OCI-M2 (cell line): ENCODE results near the gene WNT4.

ENCODE experiments used
- DNase-seq: peaks from one replicate; lab custom pipeline; 2025; ENCODE audit not compliant: unreplicated experiment; lab: John Stamatoyannopoulos, UW

Gene WNT4

GRCh38 chr1:22143065-22144033 is at the start of gene WNT4:
WNT4 (minus strand) TSS chr1:22143097; CDS start chr1:22142922, 175 bp downstream.
- DNase-seq: no peak

GRCh38 chr1:22190731-22191130 is 47.8 kb upstream of the WNT4 start:
- no peak for DNase-seq

- no peak for DNase-seq
Measured at GRCh38 chr1:22190251-22190650, 47.4 kb upstream of the WNT4 start.

GRCh38 chr1:22189619-22190018 is 46.7 kb upstream of the WNT4 start:
- no peak for DNase-seq

- DNase-seq: no peak
Measured at GRCh38 chr1:22188914-22189313, 46.0 kb upstream of the WNT4 start.

GRCh38 chr1:22188436-22188835 is 45.5 kb upstream of the WNT4 start:
- no peak for DNase-seq

GRCh38 chr1:22186311-22186710 is 43.4 kb upstream of the WNT4 start:
- no peak for DNase-seq

GRCh38 chr1:22184892-22185612 is 42.2 kb upstream of the WNT4 start:
- no peak for DNase-seq

- no peak for DNase-seq
Measured at GRCh38 chr1:22184454-22184853, 41.6 kb upstream of the WNT4 start.

GRCh38 chr1:22182715-22183114 is 39.8 kb upstream of the WNT4 start:
- DNase-seq: no peak

GRCh38 chr1:22179197-22179803 is 36.4 kb upstream of the WNT4 start:
- no peak for DNase-seq

- DNase-seq: no peak
Measured at GRCh38 chr1:22177354-22178003, 34.6 kb upstream of the WNT4 start.

- no peak for DNase-seq
Measured at GRCh38 chr1:22176258-22176657, 33.4 kb upstream of the WNT4 start.

- no peak for DNase-seq
Measured at GRCh38 chr1:22174446-22175220, 31.7 kb upstream of the WNT4 start.

- DNase-seq: no peak
Measured at GRCh38 chr1:22171951-22172715, 29.2 kb upstream of the WNT4 start.

- no peak for DNase-seq
Measured at GRCh38 chr1:22169816-22170215, 26.9 kb upstream of the WNT4 start.

GRCh38 chr1:22168412-22168973 is 25.6 kb upstream of the WNT4 start:
- DNase-seq: no peak

GRCh38 chr1:22166439-22166838 is 23.5 kb upstream of the WNT4 start:
- DNase-seq: no peak
